Testis (tissue), 2 donors: ENCODE data around the gene RAP1GAP2.

Experiments used
- POLR2A ChIP-seq: fragments of 450-650 bp; IDR thresholded peaks from one replicate; pipeline ENCODE4 v1.6.1; 2017; ENCODE audit warnings: antibody characterized with exemption, mild to moderate bottlenecking, moderate library complexity
- TF ChIP-seq, protein P1 (sequence below), 3 experiments: fragments of 450-650 bp in 2 of 3; fragments of 200-600 bp in 1 of 3; sonication (generic) in 1 of 3; IDR thresholded peaks; one replicate each; pipeline ENCODE4 v1.5.1; 2016 to 2019; ENCODE audit warnings: antibody characterized with exemption in 3 of 3, mild to moderate bottlenecking in 2 of 3, moderate library complexity in 1 of 3

- TF ChIP-seq, protein P1, sequence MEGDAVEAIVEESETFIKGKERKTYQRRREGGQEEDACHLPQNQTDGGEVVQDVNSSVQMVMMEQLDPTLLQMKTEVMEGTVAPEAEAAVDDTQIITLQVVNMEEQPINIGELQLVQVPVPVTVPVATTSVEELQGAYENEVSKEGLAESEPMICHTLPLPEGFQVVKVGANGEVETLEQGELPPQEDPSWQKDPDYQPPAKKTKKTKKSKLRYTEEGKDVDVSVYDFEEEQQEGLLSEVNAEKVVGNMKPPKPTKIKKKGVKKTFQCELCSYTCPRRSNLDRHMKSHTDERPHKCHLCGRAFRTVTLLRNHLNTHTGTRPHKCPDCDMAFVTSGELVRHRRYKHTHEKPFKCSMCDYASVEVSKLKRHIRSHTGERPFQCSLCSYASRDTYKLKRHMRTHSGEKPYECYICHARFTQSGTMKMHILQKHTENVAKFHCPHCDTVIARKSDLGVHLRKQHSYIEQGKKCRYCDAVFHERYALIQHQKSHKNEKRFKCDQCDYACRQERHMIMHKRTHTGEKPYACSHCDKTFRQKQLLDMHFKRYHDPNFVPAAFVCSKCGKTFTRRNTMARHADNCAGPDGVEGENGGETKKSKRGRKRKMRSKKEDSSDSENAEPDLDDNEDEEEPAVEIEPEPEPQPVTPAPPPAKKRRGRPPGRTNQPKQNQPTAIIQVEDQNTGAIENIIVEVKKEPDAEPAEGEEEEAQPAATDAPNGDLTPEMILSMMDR (IDR thresholded peaks at IDR 0.05), result no peak
- TF ChIP-seq POLR2A, result no peak
Measured at GRCh38 chr17:2911035-2911754, 115.0 kb downstream of the RAP1GAP2 start.
